Activated CD4-positive, alpha-beta T cell treated with anti-CD3 and anti-CD28 coated beads, Interleukin-2, amount 50 U/mL, for 4 hours (primary cell): ENCODE results near the gene PKD2L1.
A peak's percentile ranks its signal among the peaks of the same experiment; 100 is the strongest.
"Not testable (repeated sequence)": the region's sequence is repeated elsewhere in the genome, so short reads cannot be mapped to it uniquely, and the experiment has no call there.

Source experiments
- DNase-seq, 2 experiments: peaks; one replicate each; pipeline ENCODE4 v3.0.0-alpha.2; 2020

The PKD2L1 gene

GRCh38 chr10:100330079-100330478, at the start of gene PKD2L1:
PKD2L1 (minus strand) TSS chr10:100330228; CDS start chr10:100330103, 125 bp downstream.
- no peak for DNase-seq

- DNase-seq = no peak
Observed at GRCh38 chr10:100377830-100378229, 47.8 kb upstream of the PKD2L1 start.

- not testable (repeated sequence) for DNase-seq
Observed at GRCh38 chr10:100376656-100377055, 46.6 kb upstream of the PKD2L1 start.

- not testable (repeated sequence) for DNase-seq
Observed at GRCh38 chr10:100374677-100375353, 44.8 kb upstream of the PKD2L1 start.

- no peak for DNase-seq
Observed at GRCh38 chr10:100374200-100374655, 44.2 kb upstream of the PKD2L1 start.

GRCh38 chr10:100373298-100374199, 43.5 kb upstream of the PKD2L1 start:
- peak; percentile 75 to 80 for DNase-seq

GRCh38 chr10:100372415-100373297, 42.6 kb upstream of the PKD2L1 start:
- no peak for DNase-seq

GRCh38 chr10:100371482-100372027, 41.5 kb upstream of the PKD2L1 start:
- DNase-seq = no peak

GRCh38 chr10:100370714-100371481, 40.9 kb upstream of the PKD2L1 start:
- DNase-seq = peak; percentile 16 to 20

GRCh38 chr10:100368721-100369120, 38.7 kb upstream of the PKD2L1 start:
- DNase-seq = no peak

- no peak for DNase-seq
Observed at GRCh38 chr10:100364735-100365391, 34.8 kb upstream of the PKD2L1 start.

GRCh38 chr10:100364175-100364574, 34.1 kb upstream of the PKD2L1 start:
- DNase-seq = no peak

- DNase-seq = no peak
Observed at GRCh38 chr10:100362570-100363496, 32.8 kb upstream of the PKD2L1 start.

GRCh38 chr10:100360234-100360633, 30.2 kb upstream of the PKD2L1 start:
- DNase-seq = no peak

GRCh38 chr10:100359529-100360150, 29.6 kb upstream of the PKD2L1 start:
- no peak for DNase-seq

GRCh38 chr10:100359030-100359432, 29.0 kb upstream of the PKD2L1 start:
- DNase-seq = no peak

GRCh38 chr10:100357059-100357858, 27.2 kb upstream of the PKD2L1 start:
- DNase-seq = no peak
